H1 (cell line): Measurements from ENCODE around the gene TFF2. TPM values are rescaled to one million over a fixed set of nuclear protein-coding genes. Genes with fewer than 3 reads are reported as not detected.

ENCODE experiments used
- CTCF ChIA-PET: fragments of 300-600 bp; sonication (Branson Sonifier 250); formaldehyde crosslinking; loops from one replicate; lab custom pipeline; 2021; ENCODE audit not compliant: partially characterized antibody; lab: Charles Lee
- POLR2A ChIA-PET: fragments of 300-600 bp; sonication (Branson Sonifier 250); formaldehyde crosslinking; loops from one replicate; lab custom pipeline; 2021; ENCODE audit warnings: inconsistent platforms; ENCODE audit not compliant: partially characterized antibody; lab: Charles Lee
- DNase-seq, 2 experiments: peaks; one replicate each; pipeline versions ENCODE4 v3.0.0 to v3.0.0-alpha.2; 2010 to 2022; ENCODE audit warnings: low spot score in 2 of 2, low read depth in 1 of 2, mixed read lengths in 1 of 2
- FAIRE-seq: peaks from 2 replicates; lab custom pipeline; 2011; peaks lifted over from hg19 to GRCh38; lab: Jason Lieb, UNC
- H2AFZ ChIP-seq: 2 replicates; pipeline ENCODE4 v1.8.1; 2012; ENCODE audit warnings: low read length, inconsistent platforms
- H2AK5ac ChIP-seq: 2 replicates; pipeline ENCODE4 v1.6.1; 2013; ENCODE audit warnings: low read depth, low read length
- H2BK120ac ChIP-seq: replicated peaks from 2 replicates; pipeline ENCODE3; 2013; ENCODE audit warnings: low read depth, low read length, inconsistent platforms
- H2BK12ac ChIP-seq: 2 replicates; pipeline ENCODE4 v1.6.1; 2013; ENCODE audit warnings: low read depth, low read length
- H2BK15ac ChIP-seq: 2 replicates; pipeline ENCODE4 v1.6.1; 2013; ENCODE audit warnings: low read length
- H2BK20ac ChIP-seq: 2 replicates; pipeline ENCODE4 v1.6.1; 2013; ENCODE audit warnings: low read length
- H2BK5ac ChIP-seq: 2 replicates; pipeline ENCODE4 v1.6.1; 2013; ENCODE audit warnings: low read depth, low read length
- H3K14ac ChIP-seq: 2 replicates; pipeline ENCODE4 v1.6.1; 2013; ENCODE audit warnings: inconsistent platforms; ENCODE audit not compliant: insufficient read length
- H3K18ac ChIP-seq: 2 replicates; pipeline ENCODE4 v1.6.1; 2013; ENCODE audit warnings: low read length; ENCODE audit errors: extremely low read depth
- H3K23ac ChIP-seq: 2 replicates; pipeline ENCODE4 v1.6.1; 2013; ENCODE audit warnings: inconsistent platforms; ENCODE audit not compliant: insufficient read length
- H3K23me2 ChIP-seq: 2 replicates; pipeline ENCODE4 v1.6.1; 2013; ENCODE audit warnings: low read depth, low read length
- H3K27ac ChIP-seq: 2 replicates; pipeline ENCODE4 v1.6.1; 2011; ENCODE audit warnings: low read depth, low read length, inconsistent platforms
- H3K27me3 ChIP-seq, 4 experiments: replicated peaks in 1 of 4; 1 replicate in 1 of 4; 2 replicates in 3 of 4; pipeline versions ENCODE4 v1.6.1 to v1.8.1; 2011 to 2013; ENCODE audit warnings: low read length in 3 of 4, mild to moderate bottlenecking in 3 of 4, inconsistent platforms in 2 of 4, mixed read lengths in 2 of 4, moderate library complexity in 1 of 4; ENCODE audit not compliant: control insufficient read depth in 3 of 4, insufficient read depth in 3 of 4; ENCODE audit errors: extremely low read depth in 1 of 4
- H3K36me3 ChIP-seq, 4 experiments: 2 replicates each; pipeline versions ENCODE4 v1.6.1 to v1.8.1; 2011 to 2013; ENCODE audit warnings: mild to moderate bottlenecking in 4 of 4, low read length in 3 of 4, moderate library complexity in 2 of 4, control low read depth in 1 of 4, inconsistent platforms in 1 of 4; ENCODE audit not compliant: insufficient read depth in 4 of 4, control insufficient read depth in 2 of 4
- H3K4ac ChIP-seq: replicated peaks from 2 replicates; pipeline ENCODE3; 2013; ENCODE audit warnings: low read length, low read depth, mixed read lengths, inconsistent platforms; ENCODE audit not compliant: insufficient read length
- H3K4me1 ChIP-seq, 4 experiments: replicated peaks in 1 of 4; 1 replicate in 1 of 4; 2 replicates in 3 of 4; pipeline versions ENCODE4 v1.6.1 to v1.8.1; 2011 to 2013; ENCODE audit warnings: low read length in 3 of 4, inconsistent platforms in 2 of 4, mixed read lengths in 1 of 4; ENCODE audit not compliant: insufficient read depth in 4 of 4, control insufficient read depth in 3 of 4
- H3K4me2 ChIP-seq, 2 experiments: 2 replicates each; pipeline versions ENCODE4 v1.6.1 to v1.8.1; 2011 to 2013; ENCODE audit warnings: low read depth in 2 of 2, low read length in 2 of 2, control low read depth in 1 of 2, inconsistent platforms in 1 of 2, mild to moderate bottlenecking in 1 of 2; ENCODE audit not compliant: insufficient read depth in 1 of 2
- H3K4me3 ChIP-seq, 4 experiments: fragments of 200-600, 300-600 bp in 1 of 4; sonication (generic), shearing (Covaris generic), sonication (Bioruptor Twin) in 1 of 4; 2 replicates each; pipeline versions ENCODE4 v1.5.1 to v1.8.1; 2011 to 2016; ENCODE audit warnings: low read length in 4 of 4, low read depth in 3 of 4, control low read depth in 2 of 4, inconsistent platforms in 2 of 4, mild to moderate bottlenecking in 2 of 4, mixed read lengths in 1 of 4, moderate library complexity in 1 of 4; ENCODE audit not compliant: insufficient read depth in 2 of 4; ENCODE audit errors: extremely low read depth in 1 of 4
- H3K56ac ChIP-seq: replicated peaks from 2 replicates; pipeline ENCODE3; 2013; ENCODE audit warnings: low read depth, mild to moderate bottlenecking, mixed read lengths, low read length, inconsistent platforms; ENCODE audit not compliant: insufficient read length
- H3K79me1 ChIP-seq: 2 replicates; pipeline ENCODE4 v1.6.1; 2013; ENCODE audit warnings: low read depth, low read length, control low read depth
- H3K79me2 ChIP-seq, 2 experiments: 2 replicates each; pipeline versions ENCODE4 v1.6.1 to v1.8.1; 2012 to 2013; ENCODE audit warnings: low read length in 2 of 2, mild to moderate bottlenecking in 2 of 2, inconsistent platforms in 1 of 2; ENCODE audit not compliant: insufficient read depth in 2 of 2, control insufficient read depth in 1 of 2
- H3K9ac ChIP-seq, 4 experiments: replicated peaks in 1 of 4; 1 replicate in 1 of 4; 2 replicates in 3 of 4; pipeline versions ENCODE4 v1.6.1 to v1.8.1; 2011 to 2013; ENCODE audit warnings: low read depth in 3 of 4, low read length in 3 of 4, control low read depth in 2 of 4, mild to moderate bottlenecking in 2 of 4, moderate library complexity in 2 of 4, inconsistent platforms in 1 of 4; ENCODE audit errors: extremely low read depth in 1 of 4
- H3K9me3 ChIP-seq, 2 experiments: 2 replicates each; pipeline versions ENCODE4 v1.6.1 to v1.8.1; 2012 to 2013; ENCODE audit warnings: mild to moderate bottlenecking in 2 of 2, moderate library complexity in 2 of 2, control low read depth in 1 of 2, inconsistent platforms in 1 of 2, low read depth in 1 of 2, low read length in 1 of 2, mixed read lengths in 1 of 2; ENCODE audit not compliant: insufficient read depth in 2 of 2
- H4K20me1 ChIP-seq, 2 experiments: replicated peaks in 1 of 2; 2 replicates each; pipeline versions ENCODE3 to v1.8.1; 2011 to 2013; ENCODE audit warnings: inconsistent platforms in 2 of 2, low read length in 2 of 2, mild to moderate bottlenecking in 1 of 2; ENCODE audit not compliant: insufficient read depth in 2 of 2, control insufficient read depth in 1 of 2
- H4K5ac ChIP-seq: 2 replicates; pipeline ENCODE4 v1.6.1; 2013; ENCODE audit warnings: low read length, low read depth, mixed read lengths, inconsistent platforms; ENCODE audit not compliant: insufficient read length
- H4K8ac ChIP-seq: 2 replicates; pipeline ENCODE4 v1.8.0; 2013; ENCODE audit warnings: mild to moderate bottlenecking, moderate library complexity, low read length, inconsistent platforms; ENCODE audit not compliant: insufficient read depth; ENCODE audit errors: extremely low read depth
- H4K91ac ChIP-seq: replicated peaks from 2 replicates; pipeline ENCODE3; 2013; ENCODE audit warnings: low read length, mixed read lengths, inconsistent platforms; ENCODE audit not compliant: insufficient read length
- EP300 ChIP-seq, 2 experiments: IDR thresholded peaks; 1 replicate in 1 of 2; 2 replicates in 1 of 2; pipeline ENCODE4 v1.6.1; 2011 to 2012; ENCODE audit warnings: low read depth in 2 of 2, low read length in 2 of 2, mild to moderate bottlenecking in 2 of 2, borderline replicate concordance in 1 of 2, inconsistent platforms in 1 of 2, moderate library complexity in 1 of 2
- NANOG ChIP-seq: IDR thresholded peaks from 2 replicates; pipeline ENCODE4 v1.6.1; 2011; ENCODE audit warnings: low read length, low read depth, mild to moderate bottlenecking, inconsistent platforms; ENCODE audit not compliant: insufficient read depth, poor library complexity, severe bottlenecking
- RFX5 ChIP-seq: IDR thresholded peaks from 2 replicates; pipeline ENCODE4 v1.6.1; 2011; ENCODE audit warnings: low read depth, low read length, improper control_type of control experiment, borderline replicate concordance
- WGBS, 2 experiments: shearing (Covaris generic) in 1 of 2; methylation state at CpG; one replicate each; pipeline versions ENCODE4 v1.1.6 to v1.1.7; 2013 to 2015; ENCODE audit warnings: low lambda C conversion rate in 2 of 2, mixed read lengths in 2 of 2, inconsistent platforms in 1 of 2, low coverage in 1 of 2, missing lambda C conversion rate in 1 of 2; ENCODE audit not compliant: insufficient replicate concordance in 2 of 2, insufficient coverage in 1 of 2, insufficient read length in 1 of 2; ENCODE audit errors: extremely low coverage in 1 of 2, missing lambda C conversion rate in 1 of 2; 5-methylcytosine and 5-hydroxymethylcytosine counted together
- polyA plus RNA-seq, 7 experiments: library from polyadenylated mRNA; depleted of rRNA in 3 of 7; stranded (reverse) in 5 of 7; unstranded in 2 of 7; fragments of >200 nt in 5 of 7; fragments of 200-250 nt in 2 of 7; gene quantifications; 1 replicate in 5 of 7; 2 replicates in 1 of 7; 4 replicates in 1 of 7; pipeline versions ENCODE4 v1.2.1 to v1.2.3, GENCODE V29; 2011 to 2013; ENCODE audit warnings: missing spikeins in 2 of 7, mixed read lengths in 2 of 7
- total RNA-seq: library from RNA; stranded (reverse); fragmentation: NEBNext Ultra II Directional; extraction: Animal tissue kit (Norgen Biotek cat#: 25700); gene quantifications from 2 replicates; pipeline ENCODE4 v1.2.1, GENCODE V29; 2021

The TFF2 gene
- total and polyA plus RNA-seq, 2 of the 8 experiments (the other 6 are each of a cell fraction or from before 2014, with no cell fraction given): not detected

DNA sequence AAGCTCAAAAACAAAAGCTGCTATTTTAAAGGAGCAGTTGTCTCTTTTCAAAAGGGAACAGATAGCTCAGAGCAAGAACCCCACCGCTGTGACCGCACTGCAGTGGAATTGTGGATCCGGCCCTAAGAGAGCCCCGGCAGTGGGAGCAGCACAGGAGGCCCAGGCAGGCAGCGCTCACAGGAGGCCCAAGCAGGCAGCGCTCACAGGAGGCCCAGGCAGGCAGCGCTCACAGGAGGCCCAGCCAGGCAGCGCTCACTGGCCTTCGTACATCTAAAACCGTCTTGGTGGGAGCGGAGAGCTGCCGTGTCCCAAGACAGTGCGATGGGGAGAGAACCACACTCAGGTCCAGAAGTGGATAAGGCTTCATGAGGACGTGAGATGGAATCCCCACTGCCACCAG is 39.6 kb downstream of the TFF2 start:
- FAIRE-seq: no peak
- 86% methylated on average over 14 of the region's 14 CpGs; no CpG with 5 or more reads in 1 of the 2 experiments for WGBS, 2 experiments
- TF ChIP-seq NANOG (no peak), RFX5 (no peak), EP300 (IDR thresholded peaks at IDR 0.05; ENCODE audit: borderline replicate concordance in 1 of 2, low read depth in 2 of 2, low read length in 2 of 2) (no peak)

More for the DNA sequence above, 39.6 kb downstream of the TFF2 start:
- Histone ChIP-seq H2AFZ (no peak overlapping the region), H3K36me3 (no peaks in the 10 kb centered on the region), H4K8ac (no peak overlapping the region), H2BK120ac (no peak overlapping the region), H2BK15ac (no peak overlapping the region), H3K4me2 (no peak overlapping the region), H2BK20ac (no peak overlapping the region), H2BK5ac (no peak overlapping the region), H4K5ac (no peak overlapping the region), H3K18ac (no peak overlapping the region), H3K23ac (no peak overlapping the region), H2BK12ac (no peak overlapping the region), H2AK5ac (no peak overlapping the region), H3K56ac (no peak overlapping the region), H3K4me1 (peaks cover 4 to 18% (median 9%) of the 10 kb centered on the region in 4 experiments), H4K91ac (no peak overlapping the region), H3K27me3 (peaks cover 0 to 7% (median 3%) of the 10 kb centered on the region in 4 experiments; a peak in 2 of 7 replicates), H3K4me3 (no peak overlapping the region), H3K23me2 (no peaks in the 10 kb centered on the region; the same call in 1 of the 2 replicates), H3K9me3 (no peaks in the 10 kb centered on the region), H3K79me1 (no peaks in the 10 kb centered on the region), H3K4ac (no peak overlapping the region), H3K9ac (no peak overlapping the region), H3K14ac (no peak overlapping the region), H3K27ac (no peak overlapping the region), H4K20me1 (no peaks in the 10 kb centered on the region), H3K79me2 (no peaks in the 10 kb centered on the region)
- POLR2A ChIA-PET: interaction anchor here (1.6 kb wide), 1 partner anchor 27 kb away, joined by 4 read pairs; no protein-coding TSS in a partner anchor
- DNase-seq: no peak
- CTCF ChIA-PET: interaction anchor here (0.5 to 14.3 kb wide), 29 partner anchors 7 to 400 kb away, joined by 3 to 137 read pairs (median 4); no protein-coding TSS in a partner anchor
